COLO668 (cell line): Measurements from ENCODE around the gene CACNG3.
A peak's percentile ranks its signal among the peaks of the same experiment; 100 is the strongest.
"Not testable (repeated sequence)": the region's sequence is repeated elsewhere in the genome, so short reads cannot be mapped to it uniquely, and the experiment has no call there.

Experiments
- DNase-seq: peaks from one replicate; lab custom pipeline; 2025; ENCODE audit not compliant: unreplicated experiment; lab: John Stamatoyannopoulos, UW

Gene CACNG3

GRCh38 chr16:24275413-24275812 is 19.3 kb downstream of the CACNG3 start:
- no peak for DNase-seq

GRCh38 chr16:24279982-24280515 is 23.9 kb downstream of the CACNG3 start:
- no peak for DNase-seq

GRCh38 chr16:24281466-24281865 is 25.3 kb downstream of the CACNG3 start:
- no peak for DNase-seq

GRCh38 chr16:24282141-24282540 is 26.0 kb downstream of the CACNG3 start:
- no peak for DNase-seq

GRCh38 chr16:24286741-24287405 is 30.7 kb downstream of the CACNG3 start:
- no peak for DNase-seq

GRCh38 chr16:24288516-24288915 is 32.4 kb downstream of the CACNG3 start:
- DNase-seq = no peak

- DNase-seq = no peak
Measured at GRCh38 chr16:24289166-24289700, 33.1 kb downstream of the CACNG3 start.

GRCh38 chr16:24291932-24292331 is 35.8 kb downstream of the CACNG3 start:
- no peak for DNase-seq

- no peak for DNase-seq
Measured at GRCh38 chr16:24294131-24294530, 38.0 kb downstream of the CACNG3 start.

- no peak for DNase-seq
Measured at GRCh38 chr16:24297375-24297774, 41.2 kb downstream of the CACNG3 start.

- no peak for DNase-seq
Measured at GRCh38 chr16:24298548-24299167, 42.5 kb downstream of the CACNG3 start.

- DNase-seq = not testable (repeated sequence)
Measured at GRCh38 chr16:24300750-24301149, 44.6 kb downstream of the CACNG3 start.

GRCh38 chr16:24302636-24303035 is 46.5 kb downstream of the CACNG3 start:
- no peak for DNase-seq

GRCh38 chr16:24308200-24308599 is 52.1 kb downstream of the CACNG3 start:
- DNase-seq = no peak

- peak; percentile 2 for DNase-seq
Measured at GRCh38 chr16:24309258-24310142, 53.4 kb downstream of the CACNG3 start.

GRCh38 chr16:24315343-24315742 is 59.2 kb downstream of the CACNG3 start:
- no peak for DNase-seq

GRCh38 chr16:24318680-24319079 is 62.5 kb downstream of the CACNG3 start:
- no peak for DNase-seq

GRCh38 chr16:24319126-24319814 is 63.1 kb downstream of the CACNG3 start:
- no peak for DNase-seq

- no peak for DNase-seq
Measured at GRCh38 chr16:24322106-24322505, 66.0 kb downstream of the CACNG3 start.

GRCh38 chr16:24324421-24324820 is 68.3 kb downstream of the CACNG3 start:
- no peak for DNase-seq
